Mucosa of stomach (tissue), 1 donor: ENCODE results near the gene KDSR.
A peak's percentile ranks its signal among the peaks of the same experiment; 100 is the strongest.

Source experiments
- H3K27me3 ChIP-seq: one replicate; pipeline ENCODE4 v1.7.0; 2013; ENCODE audit warnings: mild to moderate bottlenecking, low read length; ENCODE audit not compliant: control insufficient read depth, insufficient read depth
- H3K36me3 ChIP-seq: one replicate; pipeline ENCODE4 v1.7.0; 2013; ENCODE audit warnings: low read length; ENCODE audit not compliant: control insufficient read depth, insufficient read depth
- H3K4me1 ChIP-seq: one replicate; pipeline ENCODE4 v1.7.0; 2013; ENCODE audit warnings: mild to moderate bottlenecking, low read length; ENCODE audit not compliant: control insufficient read depth, insufficient read depth
- H3K4me3 ChIP-seq: one replicate; pipeline ENCODE4 v1.7.0; 2013; ENCODE audit warnings: low read length
- H3K9ac ChIP-seq: one replicate; pipeline ENCODE4 v1.7.0; 2013; ENCODE audit warnings: mild to moderate bottlenecking, low read length, moderate library complexity
- H3K9me3 ChIP-seq: one replicate; pipeline ENCODE4 v1.7.0; 2013; ENCODE audit warnings: mild to moderate bottlenecking, low read length, moderate library complexity; ENCODE audit not compliant: control insufficient read depth
- donor health status: Pancreatic carcinoma.

The KDSR gene

DNA sequence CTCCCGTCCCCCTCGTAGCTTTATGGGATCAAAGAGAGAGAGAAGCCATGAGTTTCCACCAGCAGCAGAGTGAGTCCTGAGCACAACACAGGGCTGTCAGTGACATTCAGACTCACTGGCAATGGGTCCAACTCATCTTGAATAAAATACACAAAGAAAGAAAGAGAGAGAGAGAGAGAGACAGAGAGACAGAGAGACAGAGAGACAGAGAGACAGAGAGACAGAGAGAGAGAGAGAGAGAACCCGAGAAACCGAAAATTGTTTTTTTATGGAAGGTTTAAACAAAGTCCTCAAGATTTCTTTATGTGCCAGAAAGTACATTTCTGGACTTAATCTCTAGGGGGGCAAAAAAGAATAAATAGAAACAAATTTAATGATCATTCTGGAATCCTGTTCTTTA is 35.9 kb downstream of the KDSR start:
- Histone ChIP-seq H3K4me1 (no peaks in the 10 kb centered on the region), H3K36me3 (peaks cover 4% of the 10 kb centered on the region), H3K9ac (no peak overlapping the region), H3K27me3 (no peaks in the 10 kb centered on the region), H3K4me3 (no peak overlapping the region), H3K9me3 (no peaks in the 10 kb centered on the region)

DNA sequence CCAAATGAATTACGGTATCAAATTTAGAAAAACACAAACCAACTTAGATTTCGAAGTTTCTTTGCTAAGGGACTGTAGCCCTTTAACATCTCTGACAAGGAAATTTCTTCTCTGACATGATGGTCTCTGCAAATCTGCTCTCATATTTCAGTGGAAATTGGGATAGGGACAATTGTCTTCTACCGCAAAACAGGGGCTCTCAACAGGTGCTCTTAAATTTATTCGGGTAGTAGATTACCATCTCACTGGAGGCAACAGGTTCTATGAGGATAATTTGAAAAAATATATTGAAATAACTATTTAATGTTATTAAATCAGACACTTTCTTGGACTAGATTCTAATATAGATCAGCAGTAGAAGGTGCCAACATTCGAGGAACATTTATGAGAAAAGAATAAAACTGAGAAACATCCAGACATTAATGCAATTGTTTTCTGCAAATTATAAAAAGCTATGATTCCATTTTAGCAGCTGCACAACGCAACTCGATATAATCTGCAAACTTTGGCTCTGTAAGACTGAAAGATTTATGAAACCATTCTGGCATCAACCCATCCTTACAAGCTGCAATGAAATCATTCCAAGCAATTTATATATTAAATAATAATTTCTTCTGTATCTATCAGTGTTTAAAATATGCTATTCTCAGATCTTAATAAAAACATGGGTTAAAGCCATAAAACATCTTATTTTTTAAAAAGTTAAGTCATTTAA is 37.4 kb downstream of the KDSR start:
- no peaks in the 10 kb centered on the region for H3K9me3 ChIP-seq
- no peak overlapping the region for H3K9ac ChIP-seq
- H3K36me3 ChIP-seq, result peaks cover 4% of the 10 kb centered on the region
- no peak overlapping the region for H3K4me3 ChIP-seq
- H3K4me1 ChIP-seq, result no peaks in the 10 kb centered on the region
- no peaks in the 10 kb centered on the region for H3K27me3 ChIP-seq

DNA sequence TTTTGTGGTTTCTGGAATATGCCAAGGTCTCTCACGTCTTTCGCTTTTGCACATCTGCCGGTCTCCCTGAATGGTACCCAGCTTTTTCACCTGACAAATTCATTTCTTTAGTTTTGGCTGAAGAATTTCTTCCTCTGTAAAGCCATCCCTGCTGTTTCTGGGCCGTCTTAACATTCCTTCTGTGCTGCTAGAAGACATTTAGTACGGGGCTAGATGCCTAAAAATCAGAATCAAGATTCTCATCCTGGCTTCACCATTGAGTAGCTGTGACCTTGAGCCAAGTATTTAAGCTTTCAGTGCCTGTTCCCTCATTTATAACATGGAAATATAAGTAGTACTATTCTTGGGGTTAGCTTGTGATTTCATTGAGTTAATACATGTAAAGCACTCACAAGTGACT is 41.0 kb downstream of the KDSR start:
- no peaks in the 10 kb centered on the region for H3K27me3 ChIP-seq
- H3K36me3 ChIP-seq, result no peaks in the 10 kb centered on the region
- H3K9me3 ChIP-seq, result no peaks in the 10 kb centered on the region
- no peak overlapping the region for H3K9ac ChIP-seq
- no peaks in the 10 kb centered on the region for H3K4me1 ChIP-seq
- H3K4me3 ChIP-seq, result no peak overlapping the region

DNA sequence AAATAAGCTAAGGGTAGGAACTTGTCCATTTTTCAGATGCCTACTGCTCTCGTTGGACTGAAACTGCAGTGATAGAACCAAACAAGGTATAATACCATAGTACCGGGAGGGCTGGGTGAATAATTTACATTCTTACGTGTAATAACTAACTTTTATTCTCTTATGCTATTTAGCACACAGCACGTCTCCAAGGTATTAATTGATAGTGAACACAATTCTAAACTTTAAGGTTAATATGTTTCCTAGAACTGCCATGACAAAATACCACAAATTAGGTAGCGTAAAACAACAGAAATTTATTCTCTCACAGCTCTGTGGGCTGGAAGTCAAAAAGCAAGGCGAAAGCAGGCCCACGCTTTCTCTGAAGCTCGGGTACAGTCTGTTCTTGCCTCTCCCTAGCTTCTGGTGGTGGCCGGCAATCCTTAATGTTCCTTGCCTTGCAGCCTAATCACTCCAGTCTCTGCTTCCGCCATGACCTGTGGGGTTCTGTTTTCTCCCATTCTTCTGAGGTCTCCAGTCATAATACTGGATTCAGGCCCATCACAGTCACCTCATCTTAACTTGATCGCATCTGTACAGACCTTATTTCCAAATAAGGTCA is 41.8 kb downstream of the KDSR start:
- no peak overlapping the region for H3K9ac ChIP-seq
- H3K4me3 ChIP-seq, result no peak overlapping the region
- H3K4me1 ChIP-seq, result no peaks in the 10 kb centered on the region
- H3K36me3 ChIP-seq, result no peaks in the 10 kb centered on the region
- no peaks in the 10 kb centered on the region for H3K27me3 ChIP-seq
- no peaks in the 10 kb centered on the region for H3K9me3 ChIP-seq

DNA sequence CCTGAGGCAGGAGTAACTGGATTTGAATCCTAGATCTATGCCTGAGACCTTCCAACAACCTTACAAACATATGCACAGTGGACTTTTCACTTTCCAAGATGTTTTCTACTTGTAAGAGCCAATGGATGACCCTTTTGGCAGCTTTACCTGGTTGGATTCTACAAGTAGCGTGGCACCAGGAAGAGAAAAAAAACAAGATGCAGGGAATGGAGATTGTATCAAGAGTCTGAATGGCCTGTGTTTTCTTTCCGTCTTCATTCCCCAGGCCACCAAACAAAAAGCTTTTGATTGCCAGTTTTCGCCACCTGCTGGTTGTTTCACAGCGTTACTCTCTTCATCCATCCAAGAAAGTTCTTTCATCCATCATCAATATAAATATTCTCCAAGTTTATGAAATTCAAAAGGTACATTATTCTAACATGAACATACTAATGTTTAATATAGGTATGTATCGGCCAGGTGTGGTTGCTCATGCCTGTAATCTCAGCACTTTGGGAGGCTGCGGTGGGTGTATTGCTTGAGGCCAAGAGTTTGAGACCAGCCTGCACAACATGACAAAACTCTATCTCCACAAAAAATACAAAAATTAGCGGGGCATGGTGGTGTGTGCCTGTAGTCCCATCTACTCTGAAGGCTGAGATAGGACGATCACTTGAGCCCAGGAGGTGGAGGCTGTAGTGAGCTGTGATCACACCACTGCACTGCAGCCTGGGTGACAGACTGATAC is 43.9 kb downstream of the KDSR start:
- Histone ChIP-seq H3K9ac (no peak overlapping the region), H3K9me3 (no peaks in the 10 kb centered on the region), H3K4me3 (no peak overlapping the region), H3K27me3 (peaks cover 8% of the 10 kb centered on the region), H3K4me1 (peaks cover 4% of the 10 kb centered on the region), H3K36me3 (no peaks in the 10 kb centered on the region)

DNA sequence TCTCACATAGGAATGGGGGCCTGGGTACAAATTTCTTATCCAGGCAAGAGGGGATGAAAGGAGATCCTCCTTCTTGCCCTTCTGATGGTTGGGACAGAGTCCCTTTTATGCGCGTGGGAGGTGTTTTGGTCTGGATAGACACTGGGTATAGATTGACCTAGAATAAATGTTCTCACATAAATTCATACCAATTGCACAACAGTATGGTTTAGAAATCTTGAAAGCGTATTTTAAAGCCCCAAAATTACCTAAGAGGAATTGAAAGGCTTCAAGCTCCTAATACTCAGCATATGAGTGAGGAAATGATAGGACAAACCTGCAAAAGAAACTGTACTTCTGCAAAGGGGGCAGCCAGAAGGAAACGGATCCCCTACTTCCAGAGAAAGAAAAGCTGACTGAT is 44.8 kb downstream of the KDSR start:
- Histone ChIP-seq H3K9me3 (no peaks in the 10 kb centered on the region), H3K4me3 (no peak overlapping the region), H3K36me3 (no peaks in the 10 kb centered on the region), H3K4me1 (peaks cover 4% of the 10 kb centered on the region), H3K27me3 (peaks cover 15% of the 10 kb centered on the region), H3K9ac (peak overlapping the region; percentile 20)

DNA sequence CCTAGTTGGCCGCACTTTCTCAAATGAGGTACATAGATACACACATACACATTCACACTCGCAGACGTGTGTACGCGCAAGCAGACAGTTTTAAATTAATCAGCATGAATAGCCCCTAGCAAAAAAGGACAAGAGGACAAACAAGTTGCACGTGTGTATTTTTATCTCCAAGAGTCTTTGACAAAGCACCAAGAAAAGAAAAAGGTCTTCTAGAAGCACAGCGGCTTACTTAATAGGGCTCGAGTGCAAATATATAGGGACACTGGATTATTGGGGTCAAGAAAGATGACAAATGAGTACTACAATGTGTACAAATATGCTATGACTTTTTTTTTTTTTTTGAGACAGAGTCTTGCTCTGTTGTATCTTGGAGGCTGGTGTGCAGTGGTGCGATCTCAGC is 45.7 kb downstream of the KDSR start:
- Histone ChIP-seq H3K4me1 (peaks cover 4% of the 10 kb centered on the region), H3K27me3 (peaks cover 15% of the 10 kb centered on the region), H3K36me3 (no peaks in the 10 kb centered on the region), H3K9ac (peak overlapping the region; percentile 72), H3K9me3 (no peaks in the 10 kb centered on the region), H3K4me3 (peak overlapping the region; percentile 64)

DNA sequence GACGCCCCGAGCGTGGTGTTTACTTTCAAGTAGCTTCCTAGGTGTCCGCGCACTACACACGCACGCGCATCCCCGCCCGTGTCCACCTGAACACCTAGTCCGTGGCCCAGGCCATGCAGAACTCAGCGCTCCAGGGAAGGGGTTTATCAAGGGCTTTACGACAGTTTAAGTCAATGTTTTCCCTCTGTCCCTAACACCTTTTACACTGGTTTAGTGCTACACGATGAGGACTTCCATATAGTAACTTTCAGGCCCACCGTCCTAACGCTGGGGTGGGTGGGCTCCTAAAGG is 46.1 kb downstream of the KDSR start:
- Histone ChIP-seq H3K4me3 (peak overlapping the region; percentile 64), H3K9ac (peak overlapping the region; percentile 72), H3K9me3 (no peaks in the 10 kb centered on the region)

DNA sequence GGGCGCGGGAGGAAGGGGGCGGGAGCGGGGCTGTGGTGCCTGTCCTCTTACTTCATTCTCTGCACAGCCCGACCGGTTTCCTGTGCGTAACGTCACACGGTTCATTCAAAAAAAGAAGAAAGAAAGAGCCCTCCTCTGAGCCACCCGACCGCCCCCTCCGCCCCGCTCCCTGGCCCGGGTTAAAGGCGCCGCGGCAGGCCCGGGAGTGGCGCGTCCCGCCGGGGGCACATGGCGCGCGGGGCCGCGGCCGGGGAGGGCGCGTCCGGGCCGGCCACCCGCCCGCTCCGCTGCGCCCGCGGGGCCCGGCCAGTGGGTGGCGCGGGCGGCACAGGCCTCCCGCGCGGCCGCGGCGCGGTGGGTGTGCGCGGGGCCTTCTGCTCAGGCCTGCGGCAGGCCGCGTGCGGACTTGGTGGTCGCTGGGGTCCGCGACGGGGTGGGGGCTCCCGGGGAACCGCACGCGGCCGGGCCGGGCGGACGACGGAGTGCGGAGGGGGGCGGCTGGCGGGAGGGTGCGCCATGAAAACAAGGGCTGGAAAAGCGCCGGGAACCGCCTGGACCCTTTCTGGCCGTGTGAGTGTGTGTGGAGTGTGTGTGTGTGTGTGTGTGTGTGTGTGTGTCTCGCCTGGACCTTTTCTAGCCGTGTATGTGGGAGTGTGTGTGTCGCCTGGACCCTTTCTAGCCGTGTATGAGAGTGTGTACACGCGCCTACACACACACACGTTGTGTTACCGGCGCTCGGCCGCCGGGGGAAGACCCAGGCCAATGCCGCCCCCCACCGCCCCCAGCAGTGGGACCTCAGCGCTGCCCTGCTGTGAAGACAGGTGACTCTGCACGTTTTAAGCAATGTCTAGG is 46.7 kb downstream of the KDSR start:
- Histone ChIP-seq H3K9me3 (no peaks in the 10 kb centered on the region), H3K9ac (peak overlapping the region; percentile 72), H3K27me3 (peaks cover 15% of the 10 kb centered on the region), H3K36me3 (no peaks in the 10 kb centered on the region), H3K4me1 (peaks cover 4% of the 10 kb centered on the region), H3K4me3 (peak overlapping the region; percentile 64)

More for the DNA sequence above, 46.1 kb downstream of the KDSR start:
- H3K27me3 ChIP-seq, result peaks cover 15% of the 10 kb centered on the region
- peaks cover 4% of the 10 kb centered on the region for H3K4me1 ChIP-seq
- H3K36me3 ChIP-seq, result no peaks in the 10 kb centered on the region

DNA sequence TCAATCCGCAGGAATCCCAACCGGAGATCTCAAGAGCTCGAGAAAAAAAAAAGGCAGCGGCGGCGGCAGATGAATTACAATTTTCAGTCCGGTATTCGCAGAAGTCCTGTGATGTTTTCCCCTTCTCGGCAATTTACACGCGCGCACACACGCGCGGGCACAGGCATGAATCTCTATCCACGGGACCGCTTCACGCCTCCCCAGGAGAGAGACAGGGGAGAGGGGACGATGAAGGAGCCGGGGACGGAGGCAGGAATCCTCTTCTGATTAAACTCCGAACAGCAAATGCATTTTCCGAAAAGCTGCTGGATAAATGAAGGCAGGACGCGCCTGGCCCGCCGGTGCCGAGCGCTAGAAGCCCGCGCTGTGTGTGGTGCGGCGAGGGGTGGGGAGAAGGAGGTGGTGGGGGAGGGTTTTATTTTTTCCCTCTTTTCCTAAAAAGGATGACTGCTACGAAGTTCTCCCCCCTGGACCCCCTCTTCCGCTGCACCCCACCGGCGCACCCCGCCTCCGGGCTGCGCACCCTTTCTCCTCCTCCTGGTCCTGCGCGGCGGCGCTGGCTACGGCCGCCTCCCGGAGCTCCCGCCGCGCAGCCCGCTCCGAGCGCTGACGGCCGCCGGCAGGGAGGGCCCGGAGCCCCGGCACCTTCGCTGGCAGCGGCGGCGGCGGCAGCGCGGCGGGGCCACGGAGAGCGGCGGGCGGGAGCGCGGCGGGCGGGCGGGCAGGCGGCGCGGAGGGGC is 47.5 kb downstream of the KDSR start, which contains the start of gene BCL2:
Gene BCL2 (minus strand): TSS at position 387 of the 740 bp plus-strand sequence.
- Histone ChIP-seq H3K4me3 (peak within 1 kb of the TSS; percentile 64), H3K27me3 (peaks cover 15% of the 10 kb centered on the region), H3K9ac (peak within 1 kb of the TSS; percentile 72), H3K36me3 (no peaks in the 10 kb centered on the region), H3K9me3 (no peaks in the 10 kb centered on the region), H3K4me1 (peaks cover 4% of the 10 kb centered on the region)

DNA sequence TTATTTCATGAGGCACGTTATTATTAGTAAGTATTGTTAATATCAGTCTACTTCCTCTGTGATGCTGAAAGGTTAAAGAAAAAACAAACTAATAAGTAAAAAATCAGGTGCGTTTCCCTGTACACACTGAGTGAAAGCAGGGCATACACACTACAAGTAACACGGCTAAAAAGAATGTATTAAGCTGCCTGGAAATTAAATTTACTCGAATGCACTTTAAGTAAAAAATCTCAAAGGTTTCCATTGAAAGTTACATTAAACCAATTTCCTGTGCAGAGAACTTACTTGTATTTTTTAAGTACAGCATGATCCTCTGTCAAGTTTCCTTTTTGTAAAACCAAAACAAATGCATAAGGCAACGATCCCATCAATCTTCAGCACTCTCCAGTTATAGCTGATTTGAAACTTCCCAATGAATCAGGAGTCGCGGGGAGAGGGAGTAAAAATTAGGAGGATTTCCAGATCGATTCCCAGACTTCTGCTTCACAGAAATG is 48.1 kb downstream of the KDSR start:
- Histone ChIP-seq H3K36me3 (no peaks in the 10 kb centered on the region), H3K9ac (peak overlapping the region; percentile 37), H3K9me3 (no peaks in the 10 kb centered on the region), H3K27me3 (peaks cover 15% of the 10 kb centered on the region), H3K4me3 (peak overlapping the region; percentile 54), H3K4me1 (peaks cover 4% of the 10 kb centered on the region)
